Glomerular visceral epithelial cell (primary cell): Measurements from ENCODE around the gene MAML1.
A peak's percentile ranks its signal among the peaks of the same experiment; 100 is the strongest.
"Not testable (repeated sequence)": the region's sequence is repeated elsewhere in the genome, so short reads cannot be mapped to it uniquely, and the experiment has no call there.

Experiments used
- DNase-seq: peaks from one replicate; pipeline ENCODE4 v3.0.0-alpha.2; 2016; ENCODE audit errors: extremely low spot score

Gene MAML1

DNA sequence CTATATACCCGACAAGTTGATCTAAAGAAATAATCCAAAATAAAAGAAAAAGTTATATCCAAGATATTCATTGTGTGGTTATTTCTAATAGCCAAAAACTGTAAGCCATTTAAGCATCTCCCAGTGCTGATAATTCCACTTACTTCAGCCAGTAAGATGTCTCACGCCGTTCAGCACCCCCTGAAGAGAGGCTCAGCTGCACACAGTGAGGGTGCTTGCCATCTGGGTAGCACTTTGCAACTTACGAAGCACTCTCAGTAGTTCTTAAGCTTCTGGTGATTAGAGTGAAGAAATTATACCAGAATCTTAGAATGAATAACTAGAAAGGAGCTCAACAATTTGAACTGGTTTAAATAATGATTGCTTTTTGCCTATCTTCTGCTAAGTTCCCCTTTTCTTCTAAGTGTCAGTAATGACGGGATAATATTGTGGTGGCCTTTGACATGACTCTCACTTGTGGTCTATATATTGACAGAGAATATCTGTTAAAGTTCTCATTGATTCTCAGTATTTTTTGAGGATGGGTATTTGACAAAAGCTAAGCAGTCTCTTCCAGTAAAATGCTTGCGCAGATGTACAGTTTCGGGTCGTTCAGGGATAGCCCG, 35.0 kb downstream of the MAML1 start:
- DNase-seq: no peak

DNA sequence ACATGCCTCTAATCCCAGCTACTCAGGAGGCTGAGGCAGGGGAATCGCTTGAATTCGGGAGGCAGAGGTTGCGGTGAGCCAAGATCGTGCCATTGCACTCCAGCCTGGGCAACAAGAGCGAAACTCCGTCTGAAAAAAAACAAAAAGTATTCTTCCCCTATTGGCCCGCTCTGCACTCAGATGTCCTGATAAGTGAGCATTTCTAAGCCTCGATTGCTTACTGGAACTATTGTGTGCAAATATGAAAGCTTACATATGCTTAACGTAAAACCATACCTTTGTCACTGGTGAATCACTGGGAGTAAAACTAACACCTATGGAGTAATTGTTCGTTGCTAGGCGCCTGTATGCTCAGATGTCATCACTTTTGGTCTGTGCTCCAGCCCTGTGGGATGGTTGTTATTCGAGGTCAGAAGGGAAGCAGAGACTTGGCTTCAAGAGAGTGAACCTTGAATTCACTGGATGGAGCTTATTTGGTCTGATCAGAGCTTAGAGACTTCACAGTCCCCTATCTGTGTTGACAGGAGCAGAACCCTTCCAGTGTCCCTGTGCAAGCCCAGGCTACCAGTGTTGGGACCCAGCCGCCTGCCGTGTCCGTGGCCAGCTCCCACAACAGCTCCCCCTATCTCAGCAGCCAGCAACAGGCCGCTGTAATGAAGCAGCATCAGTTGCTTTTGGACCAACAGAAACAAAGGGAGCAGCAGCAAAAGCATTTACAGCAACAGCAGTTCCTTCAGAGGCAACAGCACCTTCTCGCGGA, 35.9 kb downstream of the MAML1 start:
- DNase-seq: no peak

DNA sequence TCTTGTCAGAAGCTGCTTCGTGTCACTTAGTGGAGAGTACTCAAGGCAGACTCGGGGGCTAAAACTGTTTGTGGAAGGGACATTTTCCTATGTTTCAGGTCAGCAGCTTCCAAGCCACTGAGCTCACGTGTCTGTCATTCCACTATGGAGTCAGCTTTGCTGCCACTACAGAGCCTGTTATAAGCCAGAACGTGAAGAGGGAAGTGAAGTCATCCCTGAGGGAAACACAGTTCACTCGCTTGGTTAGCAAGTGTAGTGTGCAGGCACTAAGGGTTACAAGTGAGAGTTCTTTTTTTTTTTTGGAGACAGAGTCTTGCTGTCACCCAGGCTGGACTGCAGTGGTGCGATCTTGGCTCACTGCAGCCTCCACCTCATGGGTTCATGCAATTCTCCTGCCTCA, 36.6 kb downstream of the MAML1 start:
- no peak for DNase-seq

DNA sequence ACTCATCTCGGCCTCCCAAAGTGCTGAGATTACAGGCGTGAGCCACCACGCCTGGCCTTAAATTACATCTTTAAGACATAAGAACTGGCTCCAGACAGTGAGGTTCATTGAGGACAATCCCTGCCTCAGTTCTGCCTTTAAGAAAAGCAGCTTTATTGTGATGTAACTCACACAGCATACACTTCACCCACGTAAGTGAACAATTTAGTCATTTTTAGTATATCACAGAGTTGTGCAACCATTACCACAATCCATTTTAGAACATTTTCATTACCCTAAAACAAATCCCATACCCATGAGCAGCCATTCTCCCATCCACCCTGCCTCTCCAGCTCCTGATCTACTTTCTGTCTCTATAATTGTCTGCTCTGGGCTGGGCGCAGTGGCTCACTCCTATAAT, 37.2 kb downstream of the MAML1 start:
- DNase-seq: no peak

DNA sequence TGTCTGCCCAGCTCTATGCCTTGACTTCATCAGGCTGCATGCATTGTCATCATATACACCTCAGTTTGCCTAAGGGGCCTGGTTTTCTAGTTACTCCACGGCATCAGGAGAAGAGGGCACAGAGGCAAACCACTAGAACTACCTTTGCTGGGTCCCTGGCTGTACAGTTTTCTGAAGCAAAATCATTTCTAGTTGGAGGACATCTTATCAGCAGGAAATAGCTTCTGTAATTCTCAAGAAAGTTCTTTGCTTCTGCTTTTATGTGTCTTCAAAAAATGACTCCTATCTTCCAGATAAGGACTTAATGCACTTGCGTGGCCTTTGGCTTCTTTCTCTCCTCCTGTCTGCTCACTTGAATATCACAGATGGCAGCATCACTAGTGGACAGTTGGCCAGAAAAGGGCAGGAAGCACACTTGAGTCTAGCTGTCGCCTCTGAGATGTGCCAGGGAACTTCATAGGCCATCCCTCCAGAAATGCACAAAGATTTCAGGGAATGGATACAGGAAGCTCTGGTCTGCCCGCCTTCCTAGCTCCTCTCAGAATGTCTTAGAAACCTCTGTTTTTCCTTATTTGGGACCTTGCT, 38.8 kb downstream of the MAML1 start:
- DNase-seq: no peak

DNA sequence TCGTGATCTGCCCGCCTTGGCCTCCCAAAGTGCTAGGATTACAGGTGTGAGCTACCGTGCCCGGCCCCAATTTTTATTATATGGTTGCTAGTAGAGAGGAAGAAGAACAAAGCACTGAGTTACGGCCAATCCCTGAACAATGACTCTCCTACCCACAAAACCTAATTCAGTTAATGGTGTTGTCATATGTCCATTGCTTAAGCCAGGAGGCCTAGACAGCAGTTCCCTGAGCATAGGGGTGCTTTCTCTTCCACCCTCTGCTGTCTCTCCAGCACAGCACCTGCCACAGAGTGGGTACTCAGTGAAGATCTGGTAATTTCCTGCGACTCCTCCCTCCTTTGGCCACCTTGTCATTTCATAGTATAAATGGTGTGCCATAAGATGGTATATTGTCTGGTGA, 39.7 kb downstream of the MAML1 start:
- DNase-seq: no peak

DNA sequence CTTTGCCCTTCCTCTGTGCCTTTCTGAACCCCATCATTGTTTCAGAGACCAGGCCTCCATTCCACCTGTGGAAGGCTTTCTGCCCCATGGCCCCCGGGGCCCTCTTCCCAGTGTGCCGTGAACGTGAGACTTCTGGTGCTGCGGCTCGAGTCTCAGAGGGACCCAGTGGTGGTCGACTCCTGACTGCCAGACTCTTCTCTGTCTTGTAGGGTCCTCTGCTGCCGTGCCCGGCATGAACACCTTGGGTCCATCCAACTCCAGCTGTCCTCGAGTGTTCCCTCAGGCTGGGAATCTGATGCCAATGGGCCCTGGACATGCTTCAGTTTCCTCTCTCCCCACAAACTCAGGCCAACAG, 41.0 kb downstream of the MAML1 start:
- DNase-seq: no peak

DNA sequence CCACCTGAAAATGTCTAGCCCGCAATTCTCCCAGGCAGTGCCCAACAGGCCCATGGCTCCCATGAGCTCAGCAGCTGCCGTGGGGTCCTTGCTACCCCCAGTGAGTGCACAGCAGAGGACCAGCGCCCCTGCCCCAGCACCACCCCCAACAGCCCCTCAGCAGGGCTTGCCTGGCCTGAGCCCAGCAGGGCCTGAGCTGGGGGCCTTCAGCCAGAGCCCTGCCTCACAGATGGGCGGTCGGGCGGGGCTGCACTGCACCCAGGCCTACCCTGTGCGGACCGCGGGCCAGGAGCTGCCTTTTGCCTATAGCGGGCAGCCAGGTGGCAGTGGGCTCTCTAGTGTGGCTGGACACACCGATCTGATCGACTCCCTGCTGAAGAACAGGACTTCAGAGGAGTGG, 41.8 kb downstream of the MAML1 start:
- DNase-seq: no peak

DNA sequence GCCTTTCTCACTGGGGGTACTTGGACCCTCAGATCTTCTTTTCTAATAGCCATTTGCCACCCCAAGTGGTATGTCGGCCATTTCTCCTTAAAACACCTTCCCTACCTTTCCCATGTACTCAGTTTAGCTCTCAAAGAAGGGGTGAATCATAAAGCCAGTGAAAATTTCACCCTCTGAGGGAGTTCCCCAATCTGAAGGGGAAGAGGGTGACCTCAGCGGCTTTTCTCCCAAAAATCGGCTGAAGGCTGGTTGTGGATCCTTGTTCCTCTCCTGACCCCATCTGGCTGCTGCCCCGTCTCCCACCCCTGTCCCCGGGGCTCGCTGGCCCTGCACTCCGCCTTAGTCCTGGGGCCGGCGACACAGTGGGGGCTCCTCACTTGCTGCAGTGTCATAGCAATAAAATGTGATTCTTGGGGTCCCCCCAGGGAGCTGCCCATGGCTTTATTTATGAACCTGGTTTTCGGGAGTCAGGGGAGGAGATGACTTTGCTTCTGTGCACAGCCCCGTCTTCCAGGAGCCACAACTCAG, 43.9 kb downstream of the MAML1 start:
- no peak for DNase-seq

DNA sequence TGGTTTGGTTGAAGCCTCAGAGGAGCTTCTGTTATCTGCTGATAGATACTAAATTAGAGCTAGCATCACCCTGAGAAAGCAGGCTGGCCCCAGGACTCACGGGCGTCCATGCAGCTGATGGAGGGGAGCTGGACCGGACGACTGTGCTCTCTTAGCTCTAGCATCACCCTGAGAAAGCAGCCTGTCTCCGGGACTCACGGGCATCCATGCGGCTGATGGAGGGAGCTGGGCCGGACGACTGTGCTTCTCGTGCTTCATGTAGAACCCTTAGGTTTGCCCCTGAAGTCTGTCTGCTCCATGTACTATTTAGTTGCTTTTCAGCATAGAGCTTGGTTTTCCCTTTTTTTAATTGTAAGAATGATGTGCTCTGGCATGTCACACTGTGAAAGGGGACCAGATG, 44.8 kb downstream of the MAML1 start:
- no peak for DNase-seq

DNA sequence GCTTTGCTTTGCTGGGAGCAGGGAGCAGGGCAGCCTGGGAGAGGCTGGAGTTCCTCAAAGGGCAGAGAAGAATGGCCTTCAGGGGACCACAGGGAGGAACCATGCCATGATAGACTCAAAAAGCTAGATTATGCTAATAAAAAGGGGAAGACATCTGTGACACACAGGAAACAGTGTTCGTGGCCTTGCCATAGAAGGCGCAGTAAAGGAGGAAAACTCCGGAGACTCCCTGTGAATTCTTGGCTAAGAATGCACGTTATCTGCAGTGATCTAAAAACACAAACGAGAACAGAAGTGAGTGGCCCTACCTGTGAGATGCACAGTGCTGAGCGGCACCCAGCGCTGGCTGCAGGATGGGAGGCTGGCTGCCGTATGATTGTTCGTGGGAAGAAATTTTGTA, 45.3 kb downstream of the MAML1 start:
- no peak for DNase-seq

DNA sequence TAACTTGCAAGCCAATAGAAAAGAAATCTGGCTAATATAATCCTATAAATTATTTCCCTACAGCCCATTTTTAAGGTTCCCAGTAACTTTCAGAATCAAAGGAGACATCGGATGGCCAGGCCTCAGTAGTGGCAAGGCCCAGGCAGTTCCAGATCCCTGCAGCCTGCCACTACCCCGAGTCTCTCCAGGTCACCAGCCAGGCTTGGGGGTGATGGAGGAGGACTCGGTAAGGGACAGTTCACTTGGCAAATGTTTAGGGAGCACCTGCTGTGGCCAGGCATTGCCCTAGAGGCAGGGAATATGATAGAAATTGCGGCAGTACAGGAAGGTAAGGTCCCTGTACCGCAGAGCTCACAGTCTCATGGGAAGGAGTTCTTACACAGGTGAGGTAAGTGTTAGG, 46.0 kb downstream of the MAML1 start:
- no peak for DNase-seq

DNA sequence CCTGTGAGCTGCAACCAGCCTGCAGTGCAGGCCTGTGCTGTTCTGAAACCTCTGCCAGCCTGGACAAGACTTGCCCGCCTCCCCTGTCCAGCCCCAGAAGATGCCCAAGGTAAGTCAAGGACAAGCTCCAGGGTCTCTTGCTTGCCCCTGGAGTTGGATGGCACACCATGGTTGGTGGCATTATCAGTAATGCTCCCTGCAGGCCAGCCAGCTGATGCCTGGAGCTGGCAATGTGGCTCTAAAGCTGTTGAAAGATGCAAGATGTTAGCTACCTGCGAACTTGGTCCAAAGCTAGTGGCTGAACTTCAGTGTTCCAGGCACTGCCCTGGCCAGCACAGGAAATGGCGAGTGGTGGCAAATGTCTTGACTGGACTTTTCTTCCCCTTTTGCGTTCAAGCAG, 47.2 kb downstream of the MAML1 start:
- DNase-seq: no peak

DNA sequence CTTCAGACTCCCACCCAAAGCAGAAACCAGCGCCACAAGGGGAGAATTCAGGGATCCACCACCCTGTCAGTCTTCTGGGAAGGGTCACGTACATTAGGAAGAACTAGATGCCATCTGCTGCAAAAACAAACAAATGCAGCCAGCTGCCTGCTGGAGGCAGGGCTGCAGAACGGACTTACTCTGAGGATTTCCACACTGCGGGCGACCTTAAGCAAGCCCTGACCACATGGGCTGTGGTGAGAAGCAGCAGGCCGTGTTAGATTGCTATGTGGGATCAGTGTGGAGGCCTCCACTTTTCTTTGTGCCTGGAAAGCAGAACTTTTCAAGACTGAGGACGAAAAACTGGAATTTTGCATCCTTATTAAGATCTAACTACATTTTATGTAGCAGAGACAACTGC, 47.7 kb downstream of the MAML1 start:
- DNase-seq: no peak

DNA sequence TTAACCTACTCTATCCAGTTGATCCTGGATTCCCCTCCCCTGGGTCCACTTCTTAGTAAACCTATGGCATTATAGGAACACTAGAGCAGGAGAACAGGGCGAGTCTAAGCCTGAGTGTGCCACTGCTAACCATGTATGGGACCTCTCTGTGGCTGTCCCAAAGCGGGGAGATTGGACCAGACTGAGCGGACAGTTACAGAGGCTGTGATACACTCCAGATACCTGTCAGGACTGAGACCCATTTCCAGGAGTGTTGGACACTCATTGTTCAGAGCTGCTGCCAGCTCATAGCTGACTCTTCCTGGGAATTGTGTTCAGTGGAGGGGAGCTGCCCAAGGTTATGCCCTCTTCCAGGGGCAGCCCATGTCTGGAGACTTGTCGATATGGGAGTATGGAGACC, 49.2 kb downstream of the MAML1 start:
- DNase-seq: no peak

DNA sequence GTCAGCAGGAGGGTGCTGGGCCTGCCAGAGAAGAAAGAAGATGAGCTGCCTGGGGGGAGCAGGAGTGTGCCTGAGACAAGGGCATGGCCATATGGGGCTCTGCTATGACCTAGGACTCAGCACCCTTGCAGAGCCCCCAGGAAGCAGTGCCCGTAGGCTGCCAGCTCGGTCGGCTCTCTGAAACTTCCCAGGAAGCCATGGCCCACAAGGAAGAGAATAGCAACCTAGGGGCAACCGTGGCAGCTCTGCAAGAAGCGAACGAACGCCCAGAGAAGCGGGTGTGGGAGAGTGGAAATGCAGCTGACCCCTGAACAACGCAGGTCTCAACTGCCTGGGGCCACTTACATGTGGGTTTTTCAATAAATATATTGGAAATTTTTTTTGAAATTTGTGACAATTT, 50.5 kb downstream of the MAML1 start:
- no peak for DNase-seq

DNA sequence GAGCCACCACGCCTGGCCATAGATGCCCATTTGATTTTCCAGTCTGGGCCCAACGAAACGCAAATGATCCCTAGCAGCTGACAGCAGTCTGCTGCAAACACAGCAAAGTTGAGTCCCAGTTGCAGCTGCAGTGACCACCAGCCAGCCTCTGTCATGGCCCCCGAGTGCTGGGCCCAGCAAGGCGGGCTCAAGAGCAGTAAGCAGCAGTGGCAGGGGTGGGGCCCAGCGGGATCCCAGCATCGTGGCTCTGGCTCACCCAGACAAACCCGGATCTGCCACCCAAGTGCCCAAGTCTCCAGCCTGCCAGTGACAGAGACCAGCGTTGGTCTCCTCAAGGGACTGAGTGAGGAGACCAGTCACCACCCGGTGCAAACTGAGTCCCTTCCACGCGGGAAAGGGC, 54.2 kb downstream of the MAML1 start:
- no peak for DNase-seq

DNA sequence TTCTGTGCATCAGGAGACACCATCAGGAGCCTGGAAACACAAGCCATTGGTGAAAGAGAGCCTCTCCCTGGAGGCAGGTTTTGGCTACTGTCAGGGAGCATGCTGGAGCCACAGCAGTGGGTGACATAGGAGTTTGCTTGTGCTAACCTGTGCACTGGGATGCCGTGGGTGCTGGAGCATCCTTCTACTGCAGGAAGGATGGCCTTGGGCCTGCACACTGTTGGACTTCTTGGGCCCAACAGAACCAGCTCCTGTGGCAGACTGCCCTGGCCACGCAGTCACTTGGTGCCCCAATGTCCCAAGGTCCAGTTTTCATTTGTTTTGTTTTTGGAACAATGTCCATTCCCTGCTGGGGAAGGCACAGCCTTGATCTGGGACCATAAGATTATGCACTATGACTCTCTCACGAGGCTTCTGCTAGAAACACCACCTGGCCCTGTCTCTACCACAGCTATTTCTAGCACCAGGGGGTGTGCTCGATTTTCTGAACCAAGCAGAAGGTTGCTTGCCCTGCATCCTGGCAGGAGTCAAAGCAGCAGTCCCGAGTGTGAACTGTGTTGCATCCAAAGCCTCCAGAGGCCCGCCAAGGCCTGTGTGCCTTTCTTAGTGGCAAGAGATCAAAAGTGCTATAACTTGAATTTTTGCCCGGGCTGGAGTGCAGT, 55.7 kb downstream of the MAML1 start:
- DNase-seq: no peak

DNA sequence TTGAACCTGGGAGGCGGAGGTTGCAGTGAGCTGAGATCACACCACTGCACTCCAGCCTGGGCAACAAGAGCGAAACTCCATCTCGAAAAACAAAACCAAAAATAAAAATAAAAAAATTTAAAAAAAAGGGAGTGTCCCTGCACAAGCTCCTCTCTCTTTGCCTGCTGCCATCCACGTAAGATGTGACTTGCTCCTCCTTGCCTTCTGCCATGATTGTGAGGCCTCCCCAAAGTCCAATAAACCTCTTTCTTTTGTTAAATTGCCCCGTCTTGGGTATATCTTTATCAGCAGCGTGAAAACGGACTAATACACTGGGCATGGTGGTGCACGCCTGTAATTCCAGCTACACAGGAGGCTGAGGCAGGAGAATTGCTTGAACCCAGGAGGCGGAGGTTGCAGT, 56.7 kb downstream of the MAML1 start:
- DNase-seq: not testable (repeated sequence)

DNA sequence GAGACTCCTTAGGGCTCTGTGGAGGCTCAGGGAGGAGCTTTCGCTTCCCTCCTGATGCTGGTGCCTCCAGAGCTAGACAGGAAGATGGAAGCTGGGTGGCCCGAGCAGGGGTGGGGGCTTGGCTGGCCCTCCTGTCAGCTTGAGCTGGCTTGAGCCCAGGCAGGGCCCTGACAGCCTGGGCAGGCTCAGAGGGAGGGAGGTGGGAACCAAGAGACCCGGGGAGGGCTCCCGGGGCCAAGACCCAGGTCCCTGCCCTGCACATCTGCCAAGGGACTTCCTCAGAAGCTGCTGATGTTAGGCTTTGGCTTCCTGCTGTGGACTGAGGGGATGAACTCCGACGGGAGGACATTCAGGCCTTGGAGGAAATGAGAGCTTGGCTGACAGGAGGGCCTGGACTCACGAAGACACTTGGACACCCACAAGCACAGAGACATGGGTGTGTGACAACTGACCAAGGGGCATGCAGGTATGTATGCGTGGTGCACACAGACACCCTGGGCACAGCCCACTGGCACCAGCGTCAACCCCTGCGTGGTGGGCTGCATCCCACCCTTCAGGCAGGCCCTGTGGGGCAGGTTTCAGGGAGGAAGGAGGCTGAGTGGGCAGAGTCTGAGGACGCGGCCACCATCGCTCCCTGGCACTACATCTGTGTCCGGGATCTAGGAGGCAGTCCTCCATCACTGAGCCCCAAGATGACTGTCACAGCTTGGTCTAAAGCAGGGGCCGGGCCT, 59.4 kb downstream of the MAML1 start:
- no peak for DNase-seq

DNA sequence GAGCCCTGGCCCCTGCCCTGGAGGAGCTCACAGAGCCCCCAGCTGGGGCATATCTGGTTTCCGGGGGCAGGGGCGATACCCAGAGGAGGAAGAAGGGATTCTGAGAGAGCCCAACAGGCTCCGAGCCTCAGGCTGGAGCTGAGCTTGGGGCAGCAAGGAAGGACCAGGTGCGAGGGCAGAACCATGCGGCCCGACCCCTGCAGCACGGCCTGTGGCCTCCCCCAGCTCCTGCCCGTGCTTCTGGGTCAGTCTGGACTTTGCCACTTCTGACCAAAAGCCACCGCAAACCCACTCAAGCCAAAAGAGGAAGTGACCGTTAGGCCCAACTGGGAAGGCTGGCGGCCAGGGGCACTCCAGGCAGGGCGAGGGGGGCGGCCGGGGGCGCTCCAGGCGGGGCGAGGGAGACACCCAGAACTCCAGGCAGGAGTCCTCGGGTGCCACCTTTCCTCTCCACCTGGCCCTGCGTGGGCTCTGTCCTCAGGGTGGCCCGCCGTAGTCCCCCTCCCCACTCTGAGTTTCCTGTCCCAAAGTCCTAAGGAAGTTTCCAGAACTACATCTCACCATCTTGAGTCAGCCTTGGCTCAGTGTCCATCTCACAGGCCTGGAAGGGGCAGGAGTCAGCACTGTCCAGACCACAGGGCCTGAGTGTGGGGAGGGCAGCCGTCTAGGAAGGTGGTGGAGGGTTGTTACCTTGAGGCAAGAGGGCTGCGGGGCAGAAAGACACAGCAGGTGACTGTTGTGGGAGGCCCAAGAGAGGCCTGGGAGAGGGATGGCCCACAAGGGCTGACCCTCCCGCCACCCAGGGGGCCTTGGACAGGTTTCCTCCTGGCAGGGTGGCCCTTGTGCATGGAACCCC, 60.2 kb downstream of the MAML1 start:
- DNase-seq: peak; percentile 14
